GM18519 (cell line): ENCODE measurements around the gene THSD4.

ENCODE experiments used
- ATAC-seq: cut with Tn5 transposase; IDR thresholded peaks from one replicate; pipeline ENCODE4 v1.9.1; 2021; ENCODE audit warnings: mild to moderate bottlenecking, moderate library complexity; ENCODE audit not compliant: unreplicated experiment, low FRiP score

THSD4 gene

DNA sequence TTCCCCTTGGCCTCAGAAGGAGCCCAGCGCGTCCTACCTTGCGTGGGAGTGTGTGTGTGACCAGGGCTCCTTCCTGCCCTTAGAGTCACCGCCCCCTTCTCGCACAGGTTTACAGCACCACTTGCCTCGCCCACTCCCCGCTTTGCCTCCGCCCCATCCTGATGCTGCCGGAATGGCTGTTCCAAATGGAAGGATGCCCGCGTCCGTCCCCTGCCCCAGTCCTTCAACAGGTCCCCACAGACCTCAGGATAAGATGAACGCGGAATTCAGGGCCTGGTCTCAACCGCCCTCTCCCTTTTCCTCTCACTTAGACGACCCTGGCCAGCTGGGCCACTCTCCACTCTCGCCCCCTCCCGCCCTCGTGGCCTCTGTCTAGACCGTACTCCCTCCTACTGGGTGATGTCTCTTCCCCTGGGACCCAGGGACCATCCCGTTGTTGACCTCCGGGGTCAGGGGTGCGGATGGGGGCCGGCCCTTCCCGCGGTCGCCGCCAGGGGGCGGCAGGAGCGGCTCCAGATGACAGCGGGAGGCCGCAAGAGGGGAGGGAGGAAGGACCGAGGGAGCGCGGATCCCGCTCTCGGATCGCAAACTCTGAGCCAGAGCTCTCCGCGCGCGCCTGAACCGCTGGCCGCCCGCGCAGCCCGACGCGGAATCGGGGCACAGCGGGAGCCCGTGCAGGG is at the start of gene THSD4:
Gene THSD4 (plus strand): TSS at position 585 of the 680 bp plus-strand sequence.
- peak; percentile 44 for ATAC-seq

- no peak for ATAC-seq
Observed at GRCh38 chr15:71066983-71067382, 48.3 kb upstream of the THSD4 start.

DNA sequence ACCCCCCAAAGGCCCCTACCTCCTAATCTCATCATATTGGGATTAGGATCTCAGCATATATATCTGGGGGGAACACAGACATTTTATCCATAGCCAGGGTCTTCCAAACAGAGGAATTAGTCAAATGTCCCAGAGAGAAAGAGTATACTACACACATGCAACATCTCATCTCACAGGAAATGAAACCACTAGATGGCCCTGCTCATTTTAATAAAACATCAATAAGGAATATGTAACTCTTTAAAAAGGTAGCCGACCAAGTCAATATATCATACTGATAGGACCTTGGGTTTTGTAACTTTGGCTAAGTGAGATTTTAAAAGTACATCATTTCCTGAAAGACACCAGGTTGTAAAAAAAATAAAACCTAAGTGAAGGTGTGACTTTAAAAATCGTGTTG is 45.6 kb upstream of the THSD4 start:
- no peak for ATAC-seq

GRCh38 chr15:71071529-71071928 is 43.7 kb upstream of the THSD4 start:
- ATAC-seq, result no peak

- no peak for ATAC-seq
Observed at GRCh38 chr15:71072423-71072822, 42.8 kb upstream of the THSD4 start.

GRCh38 chr15:71078506-71079207 is 36.6 kb upstream of the THSD4 start:
- no peak for ATAC-seq

DNA sequence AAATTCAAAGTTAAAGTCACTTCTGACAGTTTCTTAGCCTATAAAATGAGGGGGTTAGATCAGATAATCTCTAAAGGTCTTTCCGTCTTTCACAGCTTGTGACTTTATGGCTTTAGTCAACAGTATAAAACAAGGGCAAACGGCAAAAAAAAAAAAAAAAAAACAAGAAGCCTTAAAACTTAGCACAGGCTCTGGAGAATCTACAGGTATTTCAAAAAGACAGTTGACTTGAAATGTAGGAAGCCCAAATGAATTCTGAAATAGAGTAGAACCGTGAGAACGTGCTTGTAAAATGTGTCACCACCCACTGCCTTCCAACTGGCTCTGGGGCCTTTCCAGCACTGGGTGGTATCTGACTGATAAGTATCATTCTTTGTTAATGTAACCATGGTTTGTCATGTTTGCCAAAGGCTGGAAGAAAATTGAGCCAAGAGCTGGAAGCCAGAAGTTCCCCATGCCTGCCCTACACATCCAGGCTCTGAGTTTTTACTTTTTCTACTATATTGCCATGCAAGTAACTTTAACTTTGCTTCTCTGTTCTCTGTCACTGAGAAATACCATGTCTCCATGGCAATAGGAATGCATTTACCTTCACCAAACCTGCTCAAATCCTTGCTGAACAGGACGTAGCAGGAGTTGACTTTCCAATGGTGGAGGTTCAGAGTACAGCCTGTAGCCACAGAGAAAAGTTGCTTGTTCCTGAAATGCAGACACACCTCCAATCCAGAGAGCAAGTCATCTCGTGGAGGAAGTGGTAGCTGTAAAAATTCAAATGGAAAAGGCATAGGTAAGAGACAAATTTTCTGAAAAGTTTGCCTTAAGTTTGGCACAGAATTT is 35.8 kb upstream of the THSD4 start:
- no peak for ATAC-seq

DNA sequence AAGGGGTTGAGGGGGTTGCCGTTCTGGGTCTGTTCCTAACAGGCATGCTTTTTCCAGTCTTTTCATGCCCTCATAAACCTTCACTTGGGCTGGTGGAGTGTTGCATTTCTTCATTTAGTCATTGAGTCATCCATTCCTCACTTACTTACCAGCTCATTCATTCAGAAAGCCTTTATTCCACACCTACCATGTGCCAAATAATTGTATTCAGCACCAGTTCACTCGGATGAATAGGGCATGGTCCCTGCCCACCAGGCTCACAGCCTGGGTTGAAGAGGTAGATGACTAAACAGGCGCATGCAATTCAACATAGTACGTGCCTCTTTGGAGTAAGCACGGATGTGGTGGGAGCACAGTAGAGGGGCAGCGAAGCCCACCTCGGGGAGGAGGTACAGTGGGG is 35.1 kb upstream of the THSD4 start:
- no peak for ATAC-seq

DNA sequence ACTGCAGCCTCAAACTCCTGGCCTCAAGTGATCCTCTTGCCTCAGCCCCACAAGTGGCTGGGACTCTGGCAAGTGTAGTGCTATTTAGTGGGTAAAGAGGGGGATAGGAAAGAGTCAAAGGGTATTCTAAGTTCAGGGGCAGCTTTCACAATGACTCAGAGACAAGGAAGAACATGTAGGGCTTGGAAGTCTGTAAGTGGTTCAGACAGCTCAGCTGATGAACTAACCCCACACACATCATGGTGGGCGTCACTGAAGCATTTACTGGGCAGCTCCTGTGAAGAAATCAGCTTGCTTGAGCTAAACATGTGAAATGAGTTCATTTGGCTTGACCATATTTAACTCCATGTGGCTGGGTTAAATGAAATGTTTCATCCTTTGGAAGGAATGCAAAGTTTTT is 34.6 kb upstream of the THSD4 start:
- ATAC-seq, result no peak

- no peak for ATAC-seq
Observed at GRCh38 chr15:71082803-71083202, 32.5 kb upstream of the THSD4 start.

DNA sequence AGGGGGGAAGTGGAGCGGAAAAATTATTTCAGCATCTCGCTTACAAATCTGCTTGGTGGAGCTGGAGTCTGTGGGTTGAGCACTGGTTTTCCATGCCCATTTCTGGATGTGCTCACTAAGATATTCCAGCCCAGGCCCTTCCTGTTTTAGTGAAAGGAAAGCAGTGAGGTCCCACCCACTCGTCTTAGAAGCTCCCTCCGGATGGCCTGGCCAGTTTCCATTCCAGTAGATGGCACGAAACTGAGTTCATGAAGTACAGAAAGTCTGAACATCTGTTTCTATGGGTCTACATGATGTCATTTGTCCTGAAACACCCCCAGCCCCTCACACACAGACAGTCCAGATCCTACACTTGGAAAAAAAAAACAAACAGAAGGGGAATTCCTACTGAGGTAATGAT is 31.9 kb upstream of the THSD4 start:
- ATAC-seq, result no peak

DNA sequence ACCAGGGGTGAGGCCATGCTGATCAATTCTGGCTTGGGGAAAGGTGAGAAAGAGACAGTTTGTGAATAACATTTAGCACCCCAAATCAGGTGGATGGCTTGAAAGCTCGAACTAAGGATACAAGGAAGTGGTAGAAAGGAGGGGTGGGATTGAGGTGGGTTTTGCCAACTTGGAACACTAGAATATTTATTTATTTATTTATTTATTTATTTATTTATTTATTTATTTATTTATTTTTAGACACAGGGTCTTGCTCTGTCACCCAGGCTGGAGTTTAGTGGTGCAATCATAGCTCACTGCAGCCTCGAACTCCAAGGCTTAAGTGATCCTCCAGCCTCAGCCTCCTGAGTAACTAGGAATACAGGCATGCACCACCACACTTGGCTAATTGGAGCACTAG is 31.0 kb upstream of the THSD4 start:
- ATAC-seq, result no peak

DNA sequence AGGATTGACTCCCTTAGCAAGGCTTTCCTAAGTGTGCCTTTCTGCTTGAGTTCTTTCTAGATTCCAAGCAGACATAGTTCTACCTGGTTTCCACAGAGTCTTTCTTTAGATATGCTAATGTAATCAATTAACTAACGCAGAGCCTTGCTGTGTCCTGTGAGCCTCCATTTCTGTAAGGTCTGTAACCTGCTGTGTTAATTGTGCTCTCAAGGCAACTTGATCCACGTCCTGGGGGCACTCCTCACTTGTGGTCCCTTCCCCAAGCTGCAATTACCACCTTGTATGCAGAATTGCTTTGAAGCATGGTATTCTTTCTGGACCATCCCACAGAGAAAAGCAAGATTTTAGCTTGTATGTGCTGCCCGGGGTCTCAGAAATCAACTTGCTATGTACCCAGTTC is 29.5 kb upstream of the THSD4 start:
- ATAC-seq, result no peak

DNA sequence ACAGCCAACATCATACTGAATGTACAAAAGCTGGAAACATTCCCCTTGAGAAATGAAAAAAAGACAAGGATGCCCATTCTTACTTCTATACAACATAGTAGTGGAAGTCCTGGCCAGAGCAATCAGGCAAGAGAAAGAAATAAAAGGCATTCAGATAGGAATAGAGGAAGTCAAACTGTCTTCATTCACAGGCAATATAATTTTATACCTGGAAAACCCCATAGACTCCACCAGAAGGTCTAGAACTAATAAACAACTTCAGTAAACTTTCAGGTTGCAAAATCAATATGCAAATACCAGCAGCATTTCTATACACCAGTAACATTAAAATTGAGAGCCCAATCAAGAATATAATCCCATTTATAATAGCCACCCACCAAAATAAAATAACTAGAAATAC is 27.1 kb upstream of the THSD4 start:
- no peak for ATAC-seq

- ATAC-seq, result no peak
Observed at GRCh38 chr15:71088683-71089082, 26.6 kb upstream of the THSD4 start.

- ATAC-seq, result no peak
Observed at GRCh38 chr15:71089801-71090200, 25.5 kb upstream of the THSD4 start.

- ATAC-seq, result no peak
Observed at GRCh38 chr15:71091601-71092000, 23.7 kb upstream of the THSD4 start.

DNA sequence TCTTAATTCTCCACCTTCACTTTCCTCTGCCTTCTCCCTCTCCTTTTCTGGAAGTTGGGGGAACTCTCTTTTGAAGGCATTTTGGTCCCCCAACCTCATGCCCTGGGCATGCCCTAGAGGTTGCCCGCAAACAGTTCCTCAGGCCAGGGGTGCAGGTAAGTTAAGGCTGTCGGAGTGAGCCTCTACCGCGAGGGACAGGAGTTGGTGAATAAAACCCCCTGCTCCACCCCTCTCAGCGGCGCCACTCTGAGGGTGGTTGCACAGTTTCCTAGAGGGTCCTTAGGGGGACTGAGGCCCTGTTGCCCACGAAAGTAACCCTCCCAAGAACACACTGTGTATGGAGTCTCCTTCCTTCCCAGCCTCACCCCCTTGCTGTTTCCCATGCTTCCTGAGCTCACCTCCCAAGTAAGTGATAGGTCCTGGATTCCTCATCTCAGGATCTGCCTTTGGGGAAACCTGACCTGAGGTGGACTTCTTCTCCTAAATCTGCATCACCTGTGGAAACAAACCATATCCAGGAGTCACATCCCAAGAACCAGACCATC is 23.1 kb upstream of the THSD4 start:
- no peak for ATAC-seq

GRCh38 chr15:71093054-71094024 is 21.9 kb upstream of the THSD4 start:
- ATAC-seq, result no peak

GRCh38 chr15:71094137-71094536 is 21.1 kb upstream of the THSD4 start:
- no peak for ATAC-seq
